Measurements from ENCODE around the gene SDHD. TPM values are rescaled to one million over a fixed set of nuclear protein-coding genes. Genes with fewer than 3 reads are reported as not detected.
"Not testable (repeated sequence)": the region's sequence is repeated elsewhere in the genome, so short reads cannot be mapped to it uniquely, and the experiment has no call there.

SDHD gene
- 81.7 and 91.0 TPM in 2 replicates for total RNA-seq

DNA sequence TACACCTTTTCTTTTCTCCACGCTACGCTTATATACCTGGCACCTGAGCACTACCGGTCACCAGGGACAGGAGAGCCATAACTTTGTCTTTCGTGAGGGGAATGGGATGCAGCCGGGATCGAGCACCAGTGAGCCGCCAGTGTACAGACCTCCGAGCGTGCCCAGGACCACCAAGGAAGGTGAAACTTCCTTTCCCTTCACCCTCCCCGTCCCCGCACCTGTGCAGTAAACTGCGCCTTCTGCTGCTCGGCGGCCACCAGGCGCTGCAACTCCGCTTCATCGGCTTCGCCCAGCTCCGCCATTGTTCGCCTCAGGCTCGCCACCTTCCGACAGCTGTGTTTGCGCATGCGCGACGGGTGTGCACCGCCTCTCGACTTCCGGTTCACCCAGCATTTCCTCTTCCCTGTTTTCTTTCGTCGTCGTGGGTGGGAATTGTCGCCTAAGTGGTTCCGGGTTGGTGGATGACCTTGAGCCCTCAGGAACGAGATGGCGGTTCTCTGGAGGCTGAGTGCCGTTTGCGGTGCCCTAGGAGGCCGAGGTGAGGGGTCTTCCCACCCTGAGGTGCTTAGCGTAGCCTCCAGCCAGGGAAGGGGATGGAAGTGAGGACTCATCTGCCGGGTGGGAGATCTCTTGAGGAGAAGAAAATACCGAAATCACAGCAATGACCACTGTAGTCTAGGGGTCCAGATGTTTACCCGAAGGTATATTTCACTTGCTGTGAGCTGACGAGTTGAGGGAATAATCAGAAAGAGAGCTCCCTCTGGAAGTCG, at the start of gene SDHD, which contains the start of gene TIMM8B:
SDHD (plus strand) TSS at position 452 of the 770 bp plus-strand sequence; CDS start at position 487, 35 bp downstream.
TIMM8B (minus strand) TSS at position 335 of the 770 bp plus-strand sequence; CDS start at position 302, 33 bp downstream.
- intact Hi-C loops (cut with micrococcal nuclease) = loop anchor here (1.0 to 10.0 kb wide), 6 partner anchors 12 to 482 kb away; partner anchors contain the start of genes ALG9, CFAP68, DLAT and FDXACB1
- Mint-ChIP-seq H3K4me3 (ENCODE audit: low read depth) (peak within 1 kb of the TSS; percentile 99), H3K36me3 (ENCODE audit: low read depth) (peaks cover 92% of the 10 kb centered on the region), H3K9me3 (no peaks in the 10 kb centered on the region), H3K27ac (peak within 1 kb of the TSS; percentile 91), H3K27me3 (ENCODE audit: low read depth) (no peaks in the 10 kb centered on the region), H3K4me1 (ENCODE audit: low read depth) (peaks cover 53% of the 10 kb centered on the region)
- DNase-seq (ENCODE audit: low spot score) = peak; percentile 96

DNA sequence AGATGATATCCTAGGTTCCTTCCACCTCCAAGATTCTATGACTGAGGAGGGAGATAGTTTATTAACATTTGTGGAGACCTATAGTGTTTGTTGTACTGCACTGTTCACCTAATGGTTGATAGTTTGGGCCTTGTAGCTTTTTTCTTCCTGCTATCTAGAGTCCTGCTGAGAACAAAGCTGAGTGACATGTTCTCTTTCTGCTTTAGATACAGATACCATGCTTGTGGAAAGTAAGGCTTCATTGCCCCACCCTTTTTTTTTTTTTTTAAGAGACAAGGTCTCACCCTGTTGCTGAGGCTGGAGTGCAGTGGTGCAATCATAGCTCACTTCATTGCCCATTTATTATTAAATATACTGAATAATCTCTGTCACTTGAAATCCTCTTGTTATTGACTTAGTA, 49.1 kb upstream of the SDHD start:
- H3K9me3 Mint-ChIP-seq = no peaks in the 10 kb centered on the region
- H3K4me1 Mint-ChIP-seq (ENCODE audit: low read depth) = peaks cover 20% of the 10 kb centered on the region
- intact Hi-C loops (cut with micrococcal nuclease) = no loop called here
- H3K27ac Mint-ChIP-seq = no peak overlapping the region
- no peaks in the 10 kb centered on the region for H3K27me3 Mint-ChIP-seq (ENCODE audit: low read depth)
- H3K36me3 Mint-ChIP-seq (ENCODE audit: low read depth) = peaks cover 66% of the 10 kb centered on the region
- no peak overlapping the region for H3K4me3 Mint-ChIP-seq (ENCODE audit: low read depth)
- DNase-seq (ENCODE audit: low spot score) = no peak

DNA sequence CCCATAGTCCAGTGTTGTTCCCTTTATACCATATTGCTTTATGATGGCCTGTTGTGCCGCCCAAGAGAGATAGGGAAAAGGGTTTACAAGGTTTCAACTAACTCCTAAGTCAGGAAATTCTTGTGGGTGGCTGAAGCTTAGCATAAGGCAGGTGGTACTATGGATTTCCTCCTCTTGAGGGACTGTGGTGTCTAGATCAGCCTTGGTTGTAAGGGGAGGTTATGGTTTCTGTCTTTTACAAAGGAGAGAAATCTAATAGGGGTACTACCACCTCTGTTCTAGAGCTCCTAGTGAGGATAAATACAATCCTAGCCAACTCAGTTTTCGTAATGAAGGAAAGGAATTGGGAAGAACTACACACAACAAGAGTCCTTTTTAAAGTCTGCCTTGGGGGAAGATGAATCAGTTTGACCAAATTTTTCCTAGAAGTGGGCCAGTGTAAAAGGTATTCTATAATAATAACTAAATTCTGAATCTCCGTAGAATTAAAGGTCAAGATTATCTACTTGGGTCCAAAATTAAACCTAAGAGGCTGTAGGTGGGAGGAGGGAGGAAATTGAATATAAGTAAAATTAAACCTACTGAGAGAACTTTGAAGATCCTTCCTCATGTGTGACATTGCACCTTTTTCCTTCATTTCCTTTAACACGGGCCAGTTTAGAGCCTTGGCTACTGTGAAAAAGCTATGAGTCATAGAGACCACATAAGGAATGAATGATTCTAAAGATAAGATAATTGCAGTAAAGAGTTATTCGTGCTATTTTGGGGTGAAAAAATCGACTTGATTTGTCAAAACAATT, 44.3 kb upstream of the SDHD start:
- DNase-seq (ENCODE audit: low spot score) = no peak
- Mint-ChIP-seq H3K27ac (no peak overlapping the region), H3K4me1 (ENCODE audit: low read depth) (peaks cover 20% of the 10 kb centered on the region), H3K4me3 (ENCODE audit: low read depth) (no peak overlapping the region), H3K9me3 (no peaks in the 10 kb centered on the region), H3K36me3 (ENCODE audit: low read depth) (peaks cover 80% of the 10 kb centered on the region), H3K27me3 (ENCODE audit: low read depth) (no peaks in the 10 kb centered on the region)
- intact Hi-C loops (cut with micrococcal nuclease) = no loop called here

DNA sequence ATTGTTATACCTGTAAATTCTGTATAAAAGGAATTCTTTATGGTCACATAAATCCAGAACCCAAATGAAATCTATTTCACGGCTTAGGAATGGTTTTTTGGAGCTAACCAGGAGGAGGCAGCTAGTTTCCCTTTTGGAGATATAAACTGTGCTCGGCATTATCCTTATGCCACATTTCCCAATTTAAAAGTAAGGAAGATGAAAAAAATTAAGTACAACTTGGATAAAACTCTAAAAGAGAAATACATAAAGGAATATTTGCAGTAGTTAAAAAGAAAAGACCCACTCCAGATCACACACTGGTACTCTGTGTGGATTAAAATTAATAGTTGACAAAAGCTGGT, 43.7 kb upstream of the SDHD start:
- Mint-ChIP-seq H3K9me3 (no peaks in the 10 kb centered on the region), H3K27me3 (ENCODE audit: low read depth) (no peaks in the 10 kb centered on the region), H3K4me1 (ENCODE audit: low read depth) (peaks cover 20% of the 10 kb centered on the region), H3K27ac (no peak overlapping the region), H3K36me3 (ENCODE audit: low read depth) (peaks cover 80% of the 10 kb centered on the region), H3K4me3 (ENCODE audit: low read depth) (no peak overlapping the region)
- intact Hi-C loops (cut with micrococcal nuclease) = no loop called here
- no peak for DNase-seq (ENCODE audit: low spot score)

DNA sequence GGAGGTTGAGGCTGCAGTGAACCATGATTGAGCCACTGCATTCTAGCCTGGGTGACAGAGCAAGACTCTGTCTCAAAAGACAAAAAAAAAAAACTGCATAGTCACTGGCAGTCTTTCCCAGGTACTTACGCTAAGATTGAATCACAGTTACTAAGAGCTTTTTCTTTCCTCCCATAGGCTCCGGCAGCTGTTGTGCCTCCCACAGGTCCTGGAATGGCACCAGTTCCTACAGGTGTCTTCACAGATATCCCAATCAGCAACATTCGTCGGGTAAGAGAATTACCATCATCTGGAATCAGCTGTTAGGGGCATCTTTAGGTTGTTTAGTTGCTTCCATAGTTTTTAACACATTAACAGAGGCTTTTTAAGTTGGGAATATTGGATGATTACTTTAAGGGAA, 41.7 kb upstream of the SDHD start:
- intact Hi-C loops (cut with micrococcal nuclease) = no loop called here
- H3K4me1 Mint-ChIP-seq (ENCODE audit: low read depth) = peaks cover 24% of the 10 kb centered on the region
- no peak overlapping the region for H3K4me3 Mint-ChIP-seq (ENCODE audit: low read depth)
- no peaks in the 10 kb centered on the region for H3K9me3 Mint-ChIP-seq
- no peak overlapping the region for H3K27ac Mint-ChIP-seq
- H3K27me3 Mint-ChIP-seq (ENCODE audit: low read depth) = no peaks in the 10 kb centered on the region
- DNase-seq (ENCODE audit: low spot score) = no peak
- H3K36me3 Mint-ChIP-seq (ENCODE audit: low read depth) = peaks cover 81% of the 10 kb centered on the region

DNA sequence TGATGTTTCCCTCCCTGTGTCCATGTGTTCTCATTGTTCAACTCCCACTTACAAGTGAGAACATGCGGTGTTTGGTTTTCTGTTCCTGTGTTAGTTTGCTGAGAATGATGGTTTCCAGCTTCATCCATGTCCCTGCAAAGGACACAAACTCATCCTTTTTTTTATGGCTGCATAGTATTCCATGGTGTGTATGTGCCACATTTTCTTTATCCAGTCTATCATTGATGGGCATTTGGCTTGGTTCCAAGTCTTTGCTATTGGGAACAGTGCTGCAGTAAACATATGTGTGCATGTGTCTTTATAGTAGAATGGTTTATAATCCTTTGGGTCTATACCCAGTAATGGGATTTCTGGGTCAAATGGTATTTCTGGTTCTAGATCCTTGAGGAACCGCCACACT, 40.0 kb upstream of the SDHD start:
- H3K27ac Mint-ChIP-seq; H3K27me3 Mint-ChIP-seq (ENCODE audit: low read depth); H3K4me3 Mint-ChIP-seq (ENCODE audit: low read depth); DNase-seq (ENCODE audit: low spot score); H3K9me3 Mint-ChIP-seq; intact Hi-C loops (cut with micrococcal nuclease): not testable (repeated sequence)
- H3K4me1 Mint-ChIP-seq (ENCODE audit: low read depth) = peaks cover 19% of the 10 kb centered on the region
- peaks cover 86% of the 10 kb centered on the region for H3K36me3 Mint-ChIP-seq (ENCODE audit: low read depth)

DNA sequence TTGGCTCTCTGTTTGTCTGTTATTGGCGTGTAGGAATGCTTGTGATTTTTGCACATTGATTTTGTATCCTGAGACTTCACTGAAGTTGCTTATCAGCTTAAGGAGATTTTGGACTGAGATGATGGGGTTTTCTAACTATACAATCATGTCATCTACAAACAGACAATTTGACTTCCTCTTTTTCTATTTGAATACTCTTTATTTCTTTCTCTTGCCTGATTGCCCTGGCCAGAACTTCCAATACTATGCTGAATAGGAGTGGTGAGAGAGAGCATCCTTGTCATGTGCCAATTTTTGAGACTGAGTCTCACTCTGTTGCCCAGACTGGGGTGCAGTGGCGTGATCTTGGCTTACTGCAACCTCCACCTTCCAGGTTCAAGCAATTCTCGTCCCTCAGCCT, 38.4 kb upstream of the SDHD start:
- DNase-seq (ENCODE audit: low spot score); H3K4me3 Mint-ChIP-seq (ENCODE audit: low read depth); H3K9me3 Mint-ChIP-seq; H3K27me3 Mint-ChIP-seq (ENCODE audit: low read depth); H3K4me1 Mint-ChIP-seq (ENCODE audit: low read depth); H3K27ac Mint-ChIP-seq; intact Hi-C loops (cut with micrococcal nuclease): not testable (repeated sequence)
- peaks cover 86% of the 10 kb centered on the region for H3K36me3 Mint-ChIP-seq (ENCODE audit: low read depth)

DNA sequence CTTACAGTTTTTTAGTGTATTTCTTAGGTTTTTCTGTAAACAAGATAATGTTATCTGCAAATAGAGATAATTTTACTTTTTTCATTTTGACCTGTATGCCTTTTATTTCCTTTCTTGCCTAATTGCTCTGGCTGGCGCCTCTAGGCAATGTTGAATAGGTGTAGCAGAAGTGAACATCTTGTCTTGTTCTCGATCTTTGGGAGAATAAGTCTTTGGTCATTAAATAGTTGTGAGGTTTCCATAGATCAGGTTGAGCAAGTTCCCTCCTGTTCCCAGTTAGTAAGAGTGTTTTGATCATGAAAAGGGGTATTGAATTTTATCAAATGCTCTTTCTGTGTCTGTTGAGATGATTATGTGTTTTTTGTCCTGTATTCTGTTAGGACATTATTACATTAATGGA, 36.9 kb upstream of the SDHD start:
- DNase-seq (ENCODE audit: low spot score) = no peak
- Mint-ChIP-seq H3K4me3 (ENCODE audit: low read depth) (no peak overlapping the region), H3K9me3 (no peaks in the 10 kb centered on the region), H3K27me3 (ENCODE audit: low read depth) (no peaks in the 10 kb centered on the region), H3K27ac (no peak overlapping the region), H3K4me1 (ENCODE audit: low read depth) (peaks cover 7% of the 10 kb centered on the region), H3K36me3 (ENCODE audit: low read depth) (peaks cover 87% of the 10 kb centered on the region)
- intact Hi-C loops (cut with micrococcal nuclease) = no loop called here

DNA sequence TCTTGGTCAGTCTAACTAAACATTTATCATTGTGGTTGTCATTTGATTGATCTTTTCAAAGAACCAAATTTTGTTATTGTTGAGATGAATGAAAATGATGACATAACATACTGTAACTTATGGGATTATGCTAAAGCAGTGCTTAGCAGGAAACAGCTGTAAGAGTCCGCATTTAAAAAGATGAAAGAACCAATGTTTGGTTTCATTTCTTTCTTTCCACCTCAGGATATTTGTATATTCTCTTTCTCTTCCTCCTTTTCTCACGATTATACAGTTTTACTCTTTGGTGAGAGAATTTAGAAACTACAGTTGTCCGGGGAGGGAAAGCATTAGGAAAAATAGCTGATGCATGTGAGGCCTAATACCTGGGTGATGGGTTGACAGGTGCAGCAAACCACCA, 36.0 kb upstream of the SDHD start:
- H3K27me3 Mint-ChIP-seq (ENCODE audit: low read depth) = no peaks in the 10 kb centered on the region
- no peak overlapping the region for H3K27ac Mint-ChIP-seq
- peaks cover 7% of the 10 kb centered on the region for H3K4me1 Mint-ChIP-seq (ENCODE audit: low read depth)
- no peak overlapping the region for H3K4me3 Mint-ChIP-seq (ENCODE audit: low read depth)
- intact Hi-C loops (cut with micrococcal nuclease) = no loop called here
- H3K36me3 Mint-ChIP-seq (ENCODE audit: low read depth) = peaks cover 84% of the 10 kb centered on the region
- no peaks in the 10 kb centered on the region for H3K9me3 Mint-ChIP-seq
- DNase-seq (ENCODE audit: low spot score) = no peak

DNA sequence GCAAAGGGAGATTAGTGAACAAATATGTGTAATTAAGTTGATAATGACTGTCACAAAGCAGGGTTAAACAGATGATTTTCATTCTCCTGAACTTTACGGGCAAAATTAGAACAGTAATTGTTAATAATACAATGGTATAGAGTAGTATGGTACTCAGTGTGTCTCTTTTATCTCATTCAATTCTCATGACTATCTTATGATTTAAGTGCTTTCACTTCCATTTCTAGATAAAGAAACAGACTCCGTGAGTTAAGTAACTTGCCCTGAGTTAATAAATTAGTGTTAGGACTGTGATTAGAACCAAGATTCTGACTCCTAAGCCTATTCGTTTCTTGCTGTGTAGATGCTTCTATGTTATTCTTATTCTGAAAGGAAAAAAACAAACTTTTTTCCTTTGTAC, 34.9 kb upstream of the SDHD start:
- intact Hi-C loops (cut with micrococcal nuclease) = no loop called here
- DNase-seq (ENCODE audit: low spot score) = no peak
- peaks cover 83% of the 10 kb centered on the region for H3K36me3 Mint-ChIP-seq (ENCODE audit: low read depth)
- no peak overlapping the region for H3K27ac Mint-ChIP-seq
- no peaks in the 10 kb centered on the region for H3K27me3 Mint-ChIP-seq (ENCODE audit: low read depth)
- no peaks in the 10 kb centered on the region for H3K9me3 Mint-ChIP-seq
- H3K4me1 Mint-ChIP-seq (ENCODE audit: low read depth) = peaks cover 13% of the 10 kb centered on the region
- H3K4me3 Mint-ChIP-seq (ENCODE audit: low read depth) = no peak overlapping the region

DNA sequence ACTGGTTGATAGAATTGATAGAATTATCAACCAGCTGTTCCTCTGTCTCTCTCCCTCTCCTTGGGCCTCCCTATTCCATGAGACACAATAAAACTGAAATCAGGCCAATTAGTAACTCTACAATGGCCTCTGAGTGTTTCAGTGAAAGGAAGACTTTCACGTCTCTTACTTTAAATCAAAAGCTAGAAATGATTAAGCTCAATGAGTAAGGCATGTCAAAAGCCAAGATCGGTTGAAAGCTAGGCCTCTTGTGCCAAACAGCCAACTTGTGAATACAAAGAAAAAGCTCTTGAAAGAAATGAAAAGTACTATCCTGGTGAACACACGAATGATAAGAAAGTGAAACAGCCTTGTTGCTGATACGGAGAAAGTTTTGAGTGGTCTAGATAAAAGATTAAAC, 29.5 kb upstream of the SDHD start:
- intact Hi-C loops (cut with micrococcal nuclease) = loop anchor here (1.0 to 2.0 kb wide), 4 partner anchors 18 to 32 kb away; partner anchors contain the start of genes DLAT, NKAPD1, PIH1D2 and SDHD
- H3K27me3 Mint-ChIP-seq (ENCODE audit: low read depth) = no peaks in the 10 kb centered on the region
- H3K27ac Mint-ChIP-seq = peak overlapping the region; percentile 80
- no peak for DNase-seq (ENCODE audit: low spot score)
- H3K4me3 Mint-ChIP-seq (ENCODE audit: low read depth) = peak overlapping the region; percentile 11
- peaks cover 67% of the 10 kb centered on the region for H3K36me3 Mint-ChIP-seq (ENCODE audit: low read depth)
- H3K9me3 Mint-ChIP-seq = no peaks in the 10 kb centered on the region
- peaks cover 21% of the 10 kb centered on the region for H3K4me1 Mint-ChIP-seq (ENCODE audit: low read depth)

DNA sequence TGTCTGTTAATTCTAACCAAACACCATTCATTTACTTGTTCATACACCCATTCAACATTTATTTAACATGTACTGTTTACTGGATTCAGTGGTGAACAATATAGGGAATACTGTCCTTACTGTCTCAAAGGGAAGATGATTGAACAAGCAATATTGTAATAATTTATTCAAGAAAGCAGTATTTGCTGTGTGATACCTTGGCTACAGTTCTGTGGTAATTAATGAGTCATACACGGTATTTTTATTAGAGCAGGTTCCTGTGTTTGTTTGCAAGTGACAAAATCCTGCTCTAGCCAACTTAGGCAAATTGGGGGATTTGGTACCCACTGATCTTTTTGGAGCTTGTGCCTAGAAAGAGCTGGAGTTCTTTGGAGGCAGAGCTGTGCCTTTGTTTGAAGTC, 28.6 kb upstream of the SDHD start:
- H3K4me1 Mint-ChIP-seq (ENCODE audit: low read depth) = peaks cover 21% of the 10 kb centered on the region
- H3K36me3 Mint-ChIP-seq (ENCODE audit: low read depth) = peaks cover 70% of the 10 kb centered on the region
- intact Hi-C loops (cut with micrococcal nuclease) = no loop called here
- no peaks in the 10 kb centered on the region for H3K9me3 Mint-ChIP-seq
- DNase-seq (ENCODE audit: low spot score) = no peak
- no peak overlapping the region for H3K27ac Mint-ChIP-seq
- H3K4me3 Mint-ChIP-seq (ENCODE audit: low read depth) = no peak overlapping the region
- H3K27me3 Mint-ChIP-seq (ENCODE audit: low read depth) = no peaks in the 10 kb centered on the region

DNA sequence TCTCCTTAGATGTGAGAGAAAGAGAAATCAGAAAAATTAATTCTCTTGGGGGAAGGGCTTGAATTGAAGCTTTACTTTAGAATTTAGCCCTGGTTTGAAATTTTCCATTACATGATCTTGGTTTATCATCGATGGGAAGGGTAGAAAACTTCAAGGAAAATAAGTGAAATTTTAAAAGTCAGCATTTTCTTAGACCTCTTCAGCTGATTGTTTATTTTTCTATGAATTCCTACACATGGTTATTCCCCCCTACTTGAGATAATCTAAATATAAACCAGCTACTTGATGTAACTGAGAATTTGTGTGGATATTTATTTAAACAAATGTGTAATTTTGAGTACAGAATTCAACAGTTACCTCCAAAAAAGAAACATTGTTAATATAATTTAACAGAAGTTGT, 23.8 kb upstream of the SDHD start:
- DNase-seq (ENCODE audit: low spot score) = no peak
- intact Hi-C loops (cut with micrococcal nuclease) = no loop called here
- Mint-ChIP-seq H3K27me3 (ENCODE audit: low read depth) (no peaks in the 10 kb centered on the region), H3K4me1 (ENCODE audit: low read depth) (peaks cover 5% of the 10 kb centered on the region), H3K9me3 (no peaks in the 10 kb centered on the region), H3K4me3 (ENCODE audit: low read depth) (no peak overlapping the region), H3K27ac (no peak overlapping the region), H3K36me3 (ENCODE audit: low read depth) (peaks cover 37% of the 10 kb centered on the region)

Measured in activated T-helper 2 cell treated with anti-CD3 and anti-CD28 coated beads, Interferon-gamma antibody, Interleukin-2, Interleukin-4, amounts not matched to agents 10 μg/mL and 5 μg/mL and 100 μg/mL, durations not matched to agents 14 hours and 24 hours and 36 hours (primary cell).